ENCODE results near the gene RFX2. TPM values are rescaled to one million over a fixed set of nuclear protein-coding genes. Genes with fewer than 3 reads are reported as not detected.

Gene RFX2
- total RNA-seq, 1 donor from 2014 or later: 5.2 TPM

GRCh38 chr19:5943623-5944022 is 166.7 kb downstream of the RFX2 start:
- Histone ChIP-seq H3K4me3 (ENCODE audit: low read length in 3 of 3) (no peak overlapping the region), H3K27me3 (ENCODE audit: control insufficient read depth in 3 of 3, insufficient read depth in 3 of 3, low read length in 3 of 3) (no peaks in the 10 kb centered on the region), H3K36me3 (ENCODE audit: control insufficient read depth in 3 of 3, insufficient read depth in 3 of 3, low read length in 3 of 3) (peaks cover 10 to 27% (median 14%) of the 10 kb centered on the region in 3 donors), H3K27ac (ENCODE audit: low read depth, low read length) (no peak overlapping the region), H3K4me1 (ENCODE audit: control insufficient read depth in 3 of 3, insufficient read depth in 3 of 3, low read length in 3 of 3) (peaks cover 26 to 47% (median 37%) of the 10 kb centered on the region in 3 donors), H3K9me3 (ENCODE audit: control insufficient read depth in 3 of 3, low read length in 3 of 3) (no peaks in the 10 kb centered on the region), H3K9ac (ENCODE audit: low read depth in 1 of 3, low read length in 3 of 3) (peak overlapping the region in 1 of 3 donors; percentile 9)

Other genes starting within 250 kb of the RFX2 start
- gene FUT5, start 240.0 kb downstream of the RFX2 start, total RNA-seq: not detected
- 202 TPM for gene NDUFA11, start 206.7 kb downstream of the RFX2 start, total RNA-seq
- 3.7 TPM for gene VMAC, start 205.6 kb downstream of the RFX2 start, total RNA-seq
- gene CAPS, start 196.2 kb downstream of the RFX2 start, total RNA-seq: 1.6 TPM
- gene RANBP3, start 132.4 kb downstream of the RFX2 start, total RNA-seq: 26.6 TPM
- gene ACSBG2, start 25.2 kb upstream of the RFX2 start, total RNA-seq: not detected
- gene MLLT1, start 169.5 kb upstream of the RFX2 start, total RNA-seq: 2.6 TPM
- gene ACER1, start 223.1 kb upstream of the RFX2 start, total RNA-seq: 0.52 TPM

All from skeletal muscle tissue (tissue), 4 donors.